Liver (tissue), 9 donors: ENCODE measurements around the gene MPST. TPM values are rescaled to one million over a fixed set of nuclear protein-coding genes. Genes with fewer than 3 reads are reported as not detected.

Source experiments
- DNase-seq: peaks from one replicate; pipeline ENCODE4 v3.0.0-alpha.2; 2017; ENCODE audit warnings: low spot score
- H3K27ac ChIP-seq, 2 donors: one replicate each; pipeline ENCODE4 v1.7.0; 2013; ENCODE audit warnings: inconsistent platforms in 2 of 2, low read length in 2 of 2, control low read depth in 1 of 2, low read depth in 1 of 2, mild to moderate bottlenecking in 1 of 2
- H3K27me3 ChIP-seq, 4 donors: one replicate each; pipeline versions ENCODE4 v1.6.1 to v1.7.0; 2013; ENCODE audit warnings: low read length in 3 of 4, inconsistent platforms in 1 of 4, mild to moderate bottlenecking in 1 of 4, moderate library complexity in 1 of 4; ENCODE audit not compliant: control insufficient read depth in 4 of 4, insufficient read depth in 4 of 4
- H3K36me3 ChIP-seq, 4 donors: one replicate each; pipeline versions ENCODE4 v1.6.1 to v1.7.0; 2013; ENCODE audit warnings: low read length in 3 of 4, mild to moderate bottlenecking in 3 of 4, low read depth in 1 of 4, moderate library complexity in 1 of 4; ENCODE audit not compliant: control insufficient read depth in 4 of 4, insufficient read depth in 3 of 4
- H3K4me1 ChIP-seq, 4 donors: one replicate each; pipeline versions ENCODE4 v1.6.1 to v1.7.0; 2013; ENCODE audit warnings: low read length in 3 of 4, mild to moderate bottlenecking in 3 of 4, moderate library complexity in 1 of 4; ENCODE audit not compliant: control insufficient read depth in 4 of 4, insufficient read depth in 4 of 4
- H3K4me3 ChIP-seq, 3 donors: one replicate each; pipeline versions ENCODE4 v1.6.1 to v1.7.0; 2013; ENCODE audit warnings: low read length in 3 of 3, control low read depth in 1 of 3, low read depth in 1 of 3, mild to moderate bottlenecking in 1 of 3
- H3K9ac ChIP-seq, 2 donors: one replicate each; pipeline ENCODE4 v1.7.0; 2013; ENCODE audit warnings: low read length in 2 of 2, mild to moderate bottlenecking in 2 of 2, moderate library complexity in 2 of 2, control low read depth in 1 of 2, low read depth in 1 of 2
- H3K9me3 ChIP-seq, 4 donors: one replicate each; pipeline versions ENCODE4 v1.6.1 to v1.7.0; 2013; ENCODE audit warnings: low read length in 3 of 4; ENCODE audit not compliant: control insufficient read depth in 4 of 4
- EGR1 ChIP-seq, 2 donors: IDR thresholded peaks; 2 replicates each; pipeline ENCODE4 v1.6.1; 2016 to 2018; ENCODE audit warnings: antibody characterized with exemption in 2 of 2, low read depth in 2 of 2
- FOXA1 ChIP-seq: IDR thresholded peaks from 2 replicates; pipeline ENCODE4 v1.6.1; 2016; ENCODE audit warnings: antibody characterized with exemption
- FOXA2 ChIP-seq: IDR thresholded peaks from 2 replicates; pipeline ENCODE4 v1.6.1; 2016; ENCODE audit warnings: antibody characterized with exemption
- GABPA ChIP-seq, 2 donors: IDR thresholded peaks in 1 of 2; conservative IDR thresholded peaks in 1 of 2; 2 replicates each; pipeline ENCODE4 v1.6.1; 2016; ENCODE audit warnings: antibody characterized with exemption in 2 of 2, mild to moderate bottlenecking in 1 of 2, moderate library complexity in 1 of 2
- HNF4A ChIP-seq, 2 donors: conservative IDR thresholded peaks; 2 replicates each; pipeline ENCODE4 v1.6.1; 2016; ENCODE audit warnings: antibody characterized with exemption in 2 of 2, mild to moderate bottlenecking in 2 of 2
- HNF4G ChIP-seq: IDR thresholded peaks from 2 replicates; pipeline ENCODE4 v1.6.1; 2016; ENCODE audit warnings: antibody characterized with exemption
- JUND ChIP-seq, 2 donors: IDR thresholded peaks; 2 replicates each; pipeline ENCODE4 v1.6.1; 2016; ENCODE audit warnings: antibody characterized with exemption in 2 of 2
- NR2F2 ChIP-seq: IDR thresholded peaks from 2 replicates; pipeline ENCODE4 v1.6.1; 2016; ENCODE audit warnings: antibody characterized with exemption
- RAD21 ChIP-seq, 2 donors: IDR thresholded peaks; 2 replicates each; pipeline ENCODE4 v1.6.1; 2016; ENCODE audit warnings: antibody characterized with exemption in 2 of 2, mild to moderate bottlenecking in 2 of 2
- RXRA ChIP-seq, 2 donors: IDR thresholded peaks; 2 replicates each; pipeline ENCODE4 v1.6.1; 2017 to 2018; ENCODE audit warnings: antibody characterized with exemption in 2 of 2, mild to moderate bottlenecking in 1 of 2
- SP1 ChIP-seq: IDR thresholded peaks from 2 replicates; pipeline ENCODE4 v1.6.1; 2018; ENCODE audit warnings: antibody characterized with exemption, mild to moderate bottlenecking
- TAF1 ChIP-seq: conservative IDR thresholded peaks from 2 replicates; pipeline ENCODE4 v1.6.1; 2016; ENCODE audit warnings: antibody characterized with exemption, mild to moderate bottlenecking
- YY1 ChIP-seq: IDR thresholded peaks from 2 replicates; pipeline ENCODE4 v1.6.1; 2016; ENCODE audit warnings: antibody characterized with exemption, mild to moderate bottlenecking
- WGBS: extraction: QIAGEN DNeasy Blood & Tissue Kit; methylation state at CpG from one replicate; pipeline ENCODE4 v1.1.7; 2013; 5-methylcytosine and 5-hydroxymethylcytosine counted together
- polyA plus RNA-seq, 2 donors: library from polyadenylated mRNA; stranded (reverse) in 1 of 2; unstranded in 1 of 2; fragments of 200-250 nt in 1 of 2; fragments of >200 nt in 1 of 2; fragmentation: Nextera tagmentation in 1 of 2; extraction: Ambion mirVana in 1 of 2; gene quantifications; one replicate each; pipeline versions ENCODE4 v1.2.1 to v1.2.3, GENCODE V29; 2013 to 2015
- total RNA-seq, 2 donors: library from RNA; depleted of rRNA; stranded (reverse); fragments of >200 nt; gene quantifications; one replicate each; pipeline ENCODE4 v1.2.3, GENCODE V29; 2014
- TF ChIP-seq, protein P1 (sequence below): fragments of 150-350 bp; IDR thresholded peaks from 2 replicates; pipeline ENCODE4 v1.5.1; 2017; ENCODE audit warnings: improper control_type of control experiment, low read depth, low read length; ENCODE audit not compliant: missing input control
- TF ChIP-seq, protein P2 (sequence below): IDR thresholded peaks from 2 replicates; pipeline ENCODE4 v1.6.1; 2016; ENCODE audit warnings: antibody characterized with exemption
- TF ChIP-seq, protein P3 (sequence below): IDR thresholded peaks from 2 replicates; pipeline ENCODE4 v1.6.1; 2016; ENCODE audit warnings: antibody characterized with exemption
- TF ChIP-seq, protein P4 (sequence below): IDR thresholded peaks from 2 replicates; pipeline ENCODE4 v1.6.1; 2016; ENCODE audit warnings: antibody characterized with exemption, mild to moderate bottlenecking
- TF ChIP-seq, protein P5 (sequence below): IDR thresholded peaks from 2 replicates; pipeline ENCODE4 v1.6.1; 2016; ENCODE audit warnings: antibody characterized with exemption
- donor health status: healthy.
- donor health status: healthy.
- donor health status: healthy.
- donor health status: healthy.
- donor health status: healthy.

MPST gene
- total and polyA plus RNA-seq, 4 donors = 124 to 277 (median 199) TPM

DNA sequence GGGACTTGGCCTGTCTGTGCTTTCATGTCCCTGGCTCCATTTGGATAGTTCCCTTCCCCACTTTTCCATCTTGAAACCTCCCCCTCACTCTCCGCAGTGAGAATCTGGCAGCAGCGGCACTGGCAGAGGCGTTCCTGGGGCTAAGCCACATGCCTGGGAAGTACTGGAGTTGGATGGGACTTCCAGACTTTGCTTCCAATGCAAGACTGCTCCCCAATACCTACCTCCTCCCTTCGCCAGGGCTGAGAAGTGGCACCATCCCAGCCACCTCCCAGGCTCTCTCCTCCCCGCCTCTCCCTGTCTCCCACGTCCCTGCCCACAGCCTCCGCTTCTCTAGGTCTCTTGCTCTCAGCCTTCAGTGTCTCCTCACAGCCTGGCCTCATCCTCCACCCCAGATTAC is 16.9 kb upstream of the MPST start:
- Histone ChIP-seq H3K4me3 (no peak overlapping the region), H3K36me3 (no peaks in the 10 kb centered on the region), H3K27me3 (no peaks in the 10 kb centered on the region), H3K9me3 (no peaks in the 10 kb centered on the region), H3K4me1 (no peaks in the 10 kb centered on the region), H3K9ac (no peak overlapping the region), H3K27ac (no peak overlapping the region)
- TF ChIP-seq HNF4G (no peak), SP1 (no peak), EGR1 (IDR thresholded peaks at IDR 0.05; ENCODE audit: low read depth in 2 of 2) (no peak), JUND (IDR thresholded peaks at IDR 0.05) (no peak), RAD21 (IDR thresholded peaks at IDR 0.05) (no peak), RXRA (IDR thresholded peaks at IDR 0.05) (no peak), NR2F2 (no peak), HNF4A (conservative IDR thresholded peaks at IDR 0.05) (no peak), FOXA2 (no peak), YY1 (no peak), GABPA (IDR thresholded peaks at IDR 0.05 in 1 of 2, conservative IDR thresholded peaks at IDR 0.05 in 1 of 2) (no peak), FOXA1 (no peak), TAF1 (no peak)
- TF ChIP-seq, protein P1, sequence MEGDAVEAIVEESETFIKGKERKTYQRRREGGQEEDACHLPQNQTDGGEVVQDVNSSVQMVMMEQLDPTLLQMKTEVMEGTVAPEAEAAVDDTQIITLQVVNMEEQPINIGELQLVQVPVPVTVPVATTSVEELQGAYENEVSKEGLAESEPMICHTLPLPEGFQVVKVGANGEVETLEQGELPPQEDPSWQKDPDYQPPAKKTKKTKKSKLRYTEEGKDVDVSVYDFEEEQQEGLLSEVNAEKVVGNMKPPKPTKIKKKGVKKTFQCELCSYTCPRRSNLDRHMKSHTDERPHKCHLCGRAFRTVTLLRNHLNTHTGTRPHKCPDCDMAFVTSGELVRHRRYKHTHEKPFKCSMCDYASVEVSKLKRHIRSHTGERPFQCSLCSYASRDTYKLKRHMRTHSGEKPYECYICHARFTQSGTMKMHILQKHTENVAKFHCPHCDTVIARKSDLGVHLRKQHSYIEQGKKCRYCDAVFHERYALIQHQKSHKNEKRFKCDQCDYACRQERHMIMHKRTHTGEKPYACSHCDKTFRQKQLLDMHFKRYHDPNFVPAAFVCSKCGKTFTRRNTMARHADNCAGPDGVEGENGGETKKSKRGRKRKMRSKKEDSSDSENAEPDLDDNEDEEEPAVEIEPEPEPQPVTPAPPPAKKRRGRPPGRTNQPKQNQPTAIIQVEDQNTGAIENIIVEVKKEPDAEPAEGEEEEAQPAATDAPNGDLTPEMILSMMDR = no peak
- TF ChIP-seq, protein P2, sequence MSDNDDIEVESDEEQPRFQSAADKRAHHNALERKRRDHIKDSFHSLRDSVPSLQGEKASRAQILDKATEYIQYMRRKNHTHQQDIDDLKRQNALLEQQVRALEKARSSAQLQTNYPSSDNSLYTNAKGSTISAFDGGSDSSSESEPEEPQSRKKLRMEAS = no peak
- TF ChIP-seq, protein P3, sequence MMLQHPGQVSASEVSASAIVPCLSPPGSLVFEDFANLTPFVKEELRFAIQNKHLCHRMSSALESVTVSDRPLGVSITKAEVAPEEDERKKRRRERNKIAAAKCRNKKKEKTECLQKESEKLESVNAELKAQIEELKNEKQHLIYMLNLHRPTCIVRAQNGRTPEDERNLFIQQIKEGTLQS = no peak
- TF ChIP-seq, protein P4, sequence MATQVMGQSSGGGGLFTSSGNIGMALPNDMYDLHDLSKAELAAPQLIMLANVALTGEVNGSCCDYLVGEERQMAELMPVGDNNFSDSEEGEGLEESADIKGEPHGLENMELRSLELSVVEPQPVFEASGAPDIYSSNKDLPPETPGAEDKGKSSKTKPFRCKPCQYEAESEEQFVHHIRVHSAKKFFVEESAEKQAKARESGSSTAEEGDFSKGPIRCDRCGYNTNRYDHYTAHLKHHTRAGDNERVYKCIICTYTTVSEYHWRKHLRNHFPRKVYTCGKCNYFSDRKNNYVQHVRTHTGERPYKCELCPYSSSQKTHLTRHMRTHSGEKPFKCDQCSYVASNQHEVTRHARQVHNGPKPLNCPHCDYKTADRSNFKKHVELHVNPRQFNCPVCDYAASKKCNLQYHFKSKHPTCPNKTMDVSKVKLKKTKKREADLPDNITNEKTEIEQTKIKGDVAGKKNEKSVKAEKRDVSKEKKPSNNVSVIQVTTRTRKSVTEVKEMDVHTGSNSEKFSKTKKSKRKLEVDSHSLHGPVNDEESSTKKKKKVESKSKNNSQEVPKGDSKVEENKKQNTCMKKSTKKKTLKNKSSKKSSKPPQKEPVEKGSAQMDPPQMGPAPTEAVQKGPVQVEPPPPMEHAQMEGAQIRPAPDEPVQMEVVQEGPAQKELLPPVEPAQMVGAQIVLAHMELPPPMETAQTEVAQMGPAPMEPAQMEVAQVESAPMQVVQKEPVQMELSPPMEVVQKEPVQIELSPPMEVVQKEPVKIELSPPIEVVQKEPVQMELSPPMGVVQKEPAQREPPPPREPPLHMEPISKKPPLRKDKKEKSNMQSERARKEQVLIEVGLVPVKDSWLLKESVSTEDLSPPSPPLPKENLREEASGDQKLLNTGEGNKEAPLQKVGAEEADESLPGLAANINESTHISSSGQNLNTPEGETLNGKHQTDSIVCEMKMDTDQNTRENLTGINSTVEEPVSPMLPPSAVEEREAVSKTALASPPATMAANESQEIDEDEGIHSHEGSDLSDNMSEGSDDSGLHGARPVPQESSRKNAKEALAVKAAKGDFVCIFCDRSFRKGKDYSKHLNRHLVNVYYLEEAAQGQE = no peak
- TF ChIP-seq, protein P5, sequence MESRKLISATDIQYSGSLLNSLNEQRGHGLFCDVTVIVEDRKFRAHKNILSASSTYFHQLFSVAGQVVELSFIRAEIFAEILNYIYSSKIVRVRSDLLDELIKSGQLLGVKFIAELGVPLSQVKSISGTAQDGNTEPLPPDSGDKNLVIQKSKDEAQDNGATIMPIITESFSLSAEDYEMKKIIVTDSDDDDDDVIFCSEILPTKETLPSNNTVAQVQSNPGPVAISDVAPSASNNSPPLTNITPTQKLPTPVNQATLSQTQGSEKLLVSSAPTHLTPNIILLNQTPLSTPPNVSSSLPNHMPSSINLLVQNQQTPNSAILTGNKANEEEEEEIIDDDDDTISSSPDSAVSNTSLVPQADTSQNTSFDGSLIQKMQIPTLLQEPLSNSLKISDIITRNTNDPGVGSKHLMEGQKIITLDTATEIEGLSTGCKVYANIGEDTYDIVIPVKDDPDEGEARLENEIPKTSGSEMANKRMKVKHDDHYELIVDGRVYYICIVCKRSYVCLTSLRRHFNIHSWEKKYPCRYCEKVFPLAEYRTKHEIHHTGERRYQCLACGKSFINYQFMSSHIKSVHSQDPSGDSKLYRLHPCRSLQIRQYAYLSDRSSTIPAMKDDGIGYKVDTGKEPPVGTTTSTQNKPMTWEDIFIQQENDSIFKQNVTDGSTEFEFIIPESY = no peak
- DNase-seq = no peak
- 97% methylated on average over 7 of the region's 7 CpGs for WGBS

DNA sequence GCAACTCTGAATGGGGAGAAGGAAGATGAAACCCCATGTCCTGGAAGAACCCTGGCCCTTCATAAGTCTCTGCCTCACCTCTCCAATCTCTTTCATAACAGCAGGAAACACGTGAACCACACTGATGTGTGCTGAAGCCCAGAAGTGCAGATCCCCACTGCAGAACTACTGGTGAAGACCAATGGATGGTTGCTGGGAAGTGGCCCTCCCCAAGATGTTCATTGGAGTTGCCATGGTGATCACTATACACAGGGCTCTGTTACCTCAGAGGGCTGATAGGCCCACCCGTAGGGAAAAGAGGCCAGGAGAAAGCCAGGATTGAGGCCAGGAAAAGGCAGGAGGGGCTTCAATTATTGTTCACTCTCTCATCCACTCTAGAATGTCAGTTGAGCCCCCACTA is 11.9 kb upstream of the MPST start:
- Histone ChIP-seq H3K27me3 (no peaks in the 10 kb centered on the region), H3K4me1 (peaks cover 10 to 28% (median 16%) of the 10 kb centered on the region in 4 donors), H3K36me3 (no peaks in the 10 kb centered on the region), H3K9ac (no peak overlapping the region), H3K27ac (no peak overlapping the region), H3K4me3 (no peak overlapping the region), H3K9me3 (no peaks in the 10 kb centered on the region)
- TF ChIP-seq, protein P1 = no peak
- no peak for TF ChIP-seq RXRA (IDR thresholded peaks at IDR 0.05)
- TF ChIP-seq, protein P2 = no peak
- no peak for TF ChIP-seq YY1
- no peak for TF ChIP-seq FOXA1
- no peak for TF ChIP-seq TAF1
- TF ChIP-seq GABPA (IDR thresholded peaks at IDR 0.05 in 1 of 2, conservative IDR thresholded peaks at IDR 0.05 in 1 of 2) = no peak
- no peak for TF ChIP-seq HNF4A (conservative IDR thresholded peaks at IDR 0.05)
- TF ChIP-seq RAD21 (IDR thresholded peaks at IDR 0.05) = no peak
- no peak for TF ChIP-seq FOXA2
- TF ChIP-seq, protein P5 = no peak
- TF ChIP-seq NR2F2 = no peak
- no peak for DNase-seq
- 59% methylated on average over 2 of the region's 2 CpGs for WGBS
